ENCODE data around the gene YIF1B.
"Not testable (repeated sequence)": the region's sequence is repeated elsewhere in the genome, so short reads cannot be mapped to it uniquely, and the experiment has no call there.

The YIF1B gene

GRCh38 chr19:38315657-38316476, at the start of gene YIF1B:
Gene YIF1B, minus strand, starts transcription at chr19:38315947. Its CDS starts 30 bp downstream, at chr19:38315917.
- peak; percentile 87 to 94 for DNase-seq (ENCODE audit: low read depth in 1 of 2, low spot score in 1 of 2)

- not testable (repeated sequence) for DNase-seq (ENCODE audit: low read depth in 1 of 2, low spot score in 1 of 2)
Measured at GRCh38 chr19:38362946-38363688, 47.4 kb upstream of the YIF1B start.

- peak; percentile 50 to 68 for DNase-seq (ENCODE audit: low read depth in 1 of 2, low spot score in 1 of 2)
Measured at GRCh38 chr19:38362076-38362945, 46.6 kb upstream of the YIF1B start.

GRCh38 chr19:38361633-38362075, 45.9 kb upstream of the YIF1B start:
- peak; percentile 34 to 48 for DNase-seq (ENCODE audit: low read depth in 1 of 2, low spot score in 1 of 2)

GRCh38 chr19:38360839-38361631, 45.3 kb upstream of the YIF1B start:
- no peak for DNase-seq (ENCODE audit: low read depth in 1 of 2, low spot score in 1 of 2)

- DNase-seq (ENCODE audit: low read depth in 1 of 2, low spot score in 1 of 2) = no peak
Measured at GRCh38 chr19:38360351-38360750, 44.6 kb upstream of the YIF1B start.

GRCh38 chr19:38359242-38360021, 43.7 kb upstream of the YIF1B start:
- DNase-seq (ENCODE audit: low read depth in 1 of 2, low spot score in 1 of 2) = no peak

GRCh38 chr19:38358071-38358470, 42.3 kb upstream of the YIF1B start:
- no peak for DNase-seq (ENCODE audit: low read depth in 1 of 2, low spot score in 1 of 2)

GRCh38 chr19:38355728-38356725, 40.3 kb upstream of the YIF1B start:
- no peak for DNase-seq (ENCODE audit: low read depth in 1 of 2, low spot score in 1 of 2)

GRCh38 chr19:38352611-38353010, 36.9 kb upstream of the YIF1B start:
- no peak for DNase-seq (ENCODE audit: low read depth in 1 of 2, low spot score in 1 of 2)

GRCh38 chr19:38351865-38352395, 36.2 kb upstream of the YIF1B start:
- DNase-seq (ENCODE audit: low read depth in 1 of 2, low spot score in 1 of 2) = no peak

- no peak for DNase-seq (ENCODE audit: low read depth in 1 of 2, low spot score in 1 of 2)
Measured at GRCh38 chr19:38350883-38351282, 35.1 kb upstream of the YIF1B start.

GRCh38 chr19:38346837-38347236, 31.1 kb upstream of the YIF1B start:
- DNase-seq (ENCODE audit: low read depth in 1 of 2, low spot score in 1 of 2) = no peak

- no peak for DNase-seq (ENCODE audit: low read depth in 1 of 2, low spot score in 1 of 2)
Measured at GRCh38 chr19:38340927-38341326, 25.2 kb upstream of the YIF1B start.

- DNase-seq (ENCODE audit: low read depth in 1 of 2, low spot score in 1 of 2) = not testable (repeated sequence)
Measured at GRCh38 chr19:38339011-38339410, 23.3 kb upstream of the YIF1B start.

GRCh38 chr19:38337360-38337653, 21.6 kb upstream of the YIF1B start:
- DNase-seq (ENCODE audit: low read depth in 1 of 2, low spot score in 1 of 2) = no peak

GRCh38 chr19:38336638-38337359, 21.1 kb upstream of the YIF1B start:
- peak; percentile 84 to 94 for DNase-seq (ENCODE audit: low read depth in 1 of 2, low spot score in 1 of 2)
